Hepatocyte (in vitro differentiated cells): ENCODE data around the gene GRAMD1C.

ENCODE experiments used
- CTCF ChIP-seq: fragments of 200-600 bp; sonication (generic); IDR thresholded peaks from 2 replicates; pipeline ENCODE4 v1.5.1; 2016; ENCODE audit warnings: antibody characterized with exemption, mild to moderate bottlenecking; ENCODE audit not compliant: poor library complexity
- EZH2phosphoT487 ChIP-seq: fragments of 200-600 bp; sonication (generic); IDR thresholded peaks from one replicate; pipeline ENCODE4 v1.6.1; 2018; ENCODE audit warnings: antibody characterized with exemption, mild to moderate bottlenecking, low read depth, moderate library complexity; ENCODE audit not compliant: unreplicated experiment, severe bottlenecking

DNA sequence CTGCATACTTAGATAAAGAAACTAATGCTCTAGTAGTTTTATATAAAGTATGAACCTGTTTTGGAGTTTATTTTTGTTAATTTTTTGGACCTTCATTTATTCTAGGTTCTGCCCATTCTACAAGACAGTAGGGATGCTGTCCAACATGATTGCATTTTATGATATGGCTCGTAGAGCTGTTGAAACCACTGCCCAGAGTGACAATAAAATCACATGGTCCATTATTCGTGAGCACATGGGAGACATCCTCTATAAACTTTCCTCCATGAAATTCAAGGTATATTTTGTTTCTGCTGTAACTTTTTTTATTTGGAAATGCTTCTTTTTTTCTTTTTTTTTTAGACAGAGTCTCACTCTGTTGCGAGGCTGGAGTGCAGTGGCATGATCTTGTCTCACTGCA lies 33.3 kb upstream of the GRAMD1C start:
- TF ChIP-seq CTCF = no peak
- TF ChIP-seq EZH2phosphoT487 = no peak
